ENCODE results near the gene SPTBN1.
A peak's percentile ranks its signal among the peaks of the same experiment; 100 is the strongest.
"Not testable (repeated sequence)": the region's sequence is repeated elsewhere in the genome, so short reads cannot be mapped to it uniquely, and the experiment has no call there.

The SPTBN1 gene

DNA sequence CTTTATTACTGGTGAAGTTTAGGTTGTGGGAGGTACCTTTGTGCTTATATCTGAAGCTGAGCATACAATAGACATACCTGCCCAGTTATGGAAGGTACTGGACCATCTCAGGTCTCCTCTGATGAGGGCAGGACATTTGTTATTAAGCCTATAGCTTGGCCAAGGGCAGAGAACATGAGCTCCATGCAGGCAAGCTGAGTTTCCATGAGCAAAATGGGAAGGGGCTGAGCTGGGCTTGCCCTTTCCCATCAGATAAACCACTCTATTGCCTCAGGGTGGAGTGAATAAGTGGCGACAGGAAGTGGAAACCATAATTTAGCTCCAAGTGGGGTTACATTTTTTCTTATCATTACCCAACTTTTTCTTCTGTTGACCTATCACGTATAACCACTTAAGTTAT, 227.5 kb downstream of the SPTBN1 start:
- DNase-seq, result no peak

DNA sequence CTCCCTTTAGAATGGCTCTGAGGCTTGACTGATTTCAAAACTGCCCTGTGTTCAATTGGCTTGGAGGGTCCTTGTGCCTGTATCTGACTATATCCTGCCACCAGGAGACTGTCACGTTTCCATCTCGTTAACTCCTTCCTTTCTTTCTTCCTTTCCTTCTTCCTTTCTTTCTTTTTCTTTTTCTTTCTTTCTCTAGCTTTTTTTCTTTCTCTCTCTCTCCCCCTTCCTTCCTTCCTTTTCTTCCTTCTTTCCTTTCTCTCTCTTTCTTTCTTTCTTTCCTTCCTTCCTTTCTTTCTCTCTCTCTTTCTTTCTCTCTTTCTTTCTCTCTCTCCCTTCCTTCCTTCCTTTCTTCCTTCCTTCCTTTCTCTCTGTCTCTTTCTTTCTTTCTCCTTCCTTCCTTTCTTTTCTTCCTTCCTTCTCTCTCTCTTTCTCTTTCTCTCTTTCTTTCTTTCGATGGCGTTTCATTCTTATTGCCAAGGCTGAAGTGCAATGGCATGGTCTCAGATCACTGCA, 229.2 kb downstream of the SPTBN1 start:
- DNase-seq, result peak; percentile 84

DNA sequence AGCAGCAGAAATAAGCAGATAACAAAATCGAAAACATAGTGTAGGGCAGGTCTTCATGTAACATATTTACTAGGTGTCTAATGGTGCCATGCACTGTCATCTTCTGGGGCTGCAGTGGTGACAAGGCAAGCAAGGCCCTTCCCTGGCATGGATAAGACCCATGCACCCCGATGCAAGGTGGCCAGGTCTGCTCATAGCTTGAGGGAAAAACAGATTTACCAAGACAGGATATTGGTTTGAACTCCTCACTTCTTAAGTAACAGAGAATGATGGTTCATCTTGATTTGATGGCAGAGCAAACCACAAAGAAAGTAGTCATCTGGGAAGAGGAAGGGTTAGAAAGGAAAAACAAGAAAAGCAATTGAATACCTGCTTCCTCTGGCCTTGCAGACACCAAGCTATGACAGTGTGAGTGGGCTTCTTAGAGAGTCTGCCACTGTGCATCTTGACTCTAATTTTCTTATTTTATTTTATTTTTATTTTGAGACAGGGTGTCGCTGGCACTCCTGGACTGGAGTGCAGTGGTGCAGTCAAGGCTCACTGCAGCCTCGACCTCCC, 231.5 kb downstream of the SPTBN1 start:
- no peak for DNase-seq

DNA sequence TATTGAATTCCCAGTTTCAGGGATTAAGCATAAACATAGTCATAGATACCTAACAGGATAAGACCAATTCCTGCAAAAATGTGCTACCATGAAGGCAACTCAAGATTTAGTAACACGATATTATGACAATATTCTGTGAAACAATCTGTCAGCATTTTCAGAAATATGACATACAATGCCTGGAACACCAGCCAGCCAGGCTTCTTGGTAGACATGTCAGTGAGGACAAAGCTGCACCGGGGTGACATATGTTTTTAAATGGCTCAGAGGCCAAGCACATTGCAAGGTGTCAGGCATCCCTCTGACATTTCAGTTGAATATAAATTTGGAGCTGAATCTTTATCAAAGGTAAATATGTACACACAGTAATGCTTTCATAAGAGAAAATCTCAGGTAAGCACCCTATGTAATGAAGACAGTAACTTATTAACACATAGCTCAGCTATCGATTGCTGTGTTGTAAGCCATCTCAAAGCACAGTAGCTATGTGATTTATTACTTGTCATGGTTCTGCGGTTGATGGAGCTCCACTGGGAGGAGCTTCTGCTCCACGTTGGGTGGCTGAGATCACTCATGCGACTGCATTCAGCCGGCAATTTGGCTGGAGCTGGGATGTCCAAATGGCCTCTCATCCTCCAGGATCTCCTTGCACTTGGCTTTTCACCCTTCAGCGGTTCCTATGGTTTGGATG, 235.5 kb downstream of the SPTBN1 start:
- DNase-seq, result no peak

DNA sequence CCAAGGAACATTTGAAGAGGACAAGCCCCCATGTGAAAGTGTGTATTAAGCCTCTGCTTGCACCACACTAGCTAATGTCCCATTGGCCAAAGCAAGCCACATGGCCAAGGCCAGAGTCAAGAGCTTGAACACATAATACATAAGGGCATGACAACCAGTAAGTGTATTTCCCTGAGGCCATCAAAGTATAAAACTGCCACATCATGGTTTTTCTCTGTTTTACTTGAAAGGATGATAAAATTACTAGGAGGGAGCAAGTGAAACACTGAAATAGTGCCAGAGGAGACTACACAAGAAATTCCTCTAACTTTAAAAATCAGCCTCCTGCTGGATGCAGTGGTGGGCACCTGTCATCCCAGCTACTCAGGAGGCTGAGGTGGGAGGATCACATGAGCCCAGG, 236.4 kb downstream of the SPTBN1 start:
- DNase-seq, result no peak

DNA sequence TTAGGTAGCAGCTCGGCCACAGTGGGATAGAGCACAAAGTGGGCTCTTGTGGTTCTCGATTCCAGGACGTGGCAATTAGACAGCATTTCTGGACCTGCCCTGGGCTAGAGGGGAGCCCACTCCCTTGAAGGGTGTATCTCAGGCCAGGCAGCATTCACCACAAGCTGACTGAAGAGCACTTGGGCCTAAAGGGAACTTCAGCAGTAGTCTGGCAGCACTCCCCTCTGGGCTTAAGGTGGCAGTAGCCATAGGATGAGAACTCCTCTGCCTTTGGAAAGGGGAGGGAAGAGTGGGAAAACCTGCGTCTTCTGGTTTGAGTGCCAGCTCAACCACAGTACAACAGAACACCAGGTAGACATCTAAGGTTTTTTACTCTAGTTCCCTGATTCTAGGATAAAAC, 239.3 kb downstream of the SPTBN1 start:
- DNase-seq, result no peak

GRCh38 chr2:54697934-54698333, 241.8 kb downstream of the SPTBN1 start:
- DNase-seq, result no peak

DNA sequence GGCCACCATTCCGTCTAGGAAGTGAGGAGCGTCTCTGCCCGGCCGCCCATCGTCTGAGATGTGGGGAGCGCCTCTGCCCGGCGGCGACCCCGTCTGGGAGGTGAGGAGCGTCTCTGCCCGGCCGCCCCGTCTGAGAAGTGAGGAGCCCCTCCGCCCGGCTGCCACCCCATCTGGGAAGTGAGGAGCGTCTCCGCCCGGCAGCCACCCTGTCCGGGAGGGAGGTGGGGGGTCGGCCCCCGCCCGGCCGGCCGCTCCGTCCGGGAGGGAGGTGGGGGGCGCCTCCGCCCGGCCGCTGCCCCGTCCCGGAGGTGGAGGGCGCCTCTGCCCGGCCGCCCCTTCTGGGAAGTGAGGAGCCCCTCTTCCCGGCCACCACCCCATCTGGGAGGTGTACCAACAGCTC, 242.8 kb downstream of the SPTBN1 start:
- not testable (repeated sequence) for DNase-seq

DNA sequence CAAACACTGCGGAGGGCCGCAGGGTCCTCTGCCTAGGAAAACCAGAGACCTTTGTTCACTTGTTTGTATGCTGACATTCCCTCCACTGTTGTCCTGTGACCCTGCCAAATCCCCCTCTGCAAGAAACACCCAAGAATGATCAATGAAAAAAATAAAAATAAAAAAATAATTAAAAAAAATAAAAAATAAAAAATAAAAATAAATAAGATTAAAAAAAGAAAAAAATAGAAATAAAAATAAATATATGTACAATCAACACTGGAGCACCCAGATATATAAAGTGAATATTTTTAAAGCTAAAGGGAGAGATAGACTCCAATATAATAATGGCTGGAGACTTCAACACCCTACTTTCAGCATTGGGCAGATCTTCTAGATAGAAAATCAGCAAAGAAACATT, 243.5 kb downstream of the SPTBN1 start:
- DNase-seq, result no peak

- no peak for DNase-seq
Measured at GRCh38 chr2:54701029-54701428, 244.9 kb downstream of the SPTBN1 start.

- DNase-seq, result no peak
Measured at GRCh38 chr2:54704238-54704637, 248.1 kb downstream of the SPTBN1 start.

DNA sequence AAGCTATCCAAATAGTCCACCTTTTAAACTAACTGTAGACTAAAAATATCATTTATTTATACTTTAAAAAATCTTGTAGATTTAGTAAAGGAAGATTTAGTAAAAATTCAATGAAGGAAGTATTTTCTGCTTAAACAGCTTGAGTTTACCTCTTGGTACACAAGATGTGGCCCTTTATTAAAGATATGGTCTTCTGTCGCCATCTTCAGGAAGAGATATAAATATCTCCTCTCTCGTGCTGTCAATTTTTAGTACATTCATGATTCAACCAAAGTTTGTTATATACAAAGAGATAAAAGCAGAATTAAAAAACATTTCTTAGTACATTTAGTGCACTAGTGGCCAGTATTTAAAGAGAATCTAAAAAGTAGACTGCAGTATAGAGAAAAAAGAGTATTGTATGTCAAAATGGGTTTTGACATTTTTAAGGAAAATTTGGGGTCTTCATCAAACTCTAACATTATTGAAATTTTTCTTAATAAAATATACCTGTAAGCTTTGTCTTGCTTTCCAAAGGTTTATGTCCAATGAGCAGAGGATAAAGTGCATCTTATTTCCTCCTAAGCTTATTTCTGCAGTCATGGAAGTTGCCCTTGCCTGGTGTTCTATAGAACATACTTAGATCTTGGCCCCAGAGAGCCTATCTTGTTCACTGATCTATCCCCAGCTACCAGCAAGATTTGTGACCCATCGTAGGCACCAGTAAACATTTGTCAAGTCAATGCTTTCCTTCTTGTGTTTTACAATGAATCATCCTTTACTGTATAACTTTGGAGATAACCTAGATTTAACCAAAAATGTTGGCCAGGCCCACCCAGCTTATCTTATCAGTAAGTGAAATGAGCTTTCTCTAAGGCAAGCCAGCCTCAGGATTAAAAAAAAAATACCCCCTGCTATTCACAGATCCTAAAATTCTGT, 248.8 kb downstream of the SPTBN1 start:
- DNase-seq, result peak; percentile 70

DNA sequence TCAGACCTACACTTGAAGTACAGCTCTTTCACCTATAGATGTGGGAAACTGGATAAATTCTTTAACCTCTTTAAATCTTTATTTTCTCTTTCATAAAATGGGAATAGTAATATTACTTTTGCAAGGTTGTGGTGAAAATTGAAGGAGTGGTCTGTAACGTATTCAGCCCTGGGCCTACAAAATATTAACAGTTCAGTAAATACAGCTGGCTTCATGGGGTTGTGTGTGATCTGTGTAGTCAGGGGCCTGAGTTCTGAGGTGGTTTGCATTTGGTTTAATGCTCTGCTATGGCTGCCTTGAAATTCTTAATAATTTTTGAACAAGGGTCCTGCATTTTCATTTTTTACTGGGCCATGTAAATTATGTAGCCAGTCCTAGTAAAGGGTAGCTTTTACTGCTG, 250.5 kb downstream of the SPTBN1 start:
- DNase-seq, result no peak

- DNase-seq, result peak; percentile 30
Measured at GRCh38 chr2:54708584-54709335, 252.6 kb downstream of the SPTBN1 start.

DNA sequence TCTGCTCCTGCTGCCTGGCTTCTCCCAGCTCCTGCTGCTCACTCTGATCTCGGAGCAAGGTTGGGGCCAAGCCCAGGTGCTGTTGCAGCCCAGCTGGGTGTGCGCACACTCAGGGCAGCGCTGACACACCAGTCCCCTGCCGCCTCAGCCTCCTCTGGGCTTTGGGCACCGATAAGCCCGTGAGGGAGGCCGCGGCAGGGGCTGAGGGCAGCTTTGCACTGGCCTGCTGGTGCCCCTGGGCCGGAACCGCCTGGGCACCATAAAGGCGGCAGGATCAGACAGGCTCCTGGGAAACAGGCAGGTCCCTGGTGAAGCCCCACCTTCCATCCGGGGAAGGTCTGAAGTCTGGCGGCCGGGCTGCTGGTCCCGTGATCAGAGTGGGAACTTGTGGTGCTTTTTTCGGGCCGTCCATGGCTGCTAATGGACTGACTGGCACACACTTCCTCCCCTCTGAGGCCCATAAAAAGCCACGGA, 253.2 kb downstream of the SPTBN1 start:
- no peak for DNase-seq

- DNase-seq, result no peak
Measured at GRCh38 chr2:54710216-54710615, 254.1 kb downstream of the SPTBN1 start.

GRCh38 chr2:54712516-54712915, 256.4 kb downstream of the SPTBN1 start:
- no peak for DNase-seq

DNA sequence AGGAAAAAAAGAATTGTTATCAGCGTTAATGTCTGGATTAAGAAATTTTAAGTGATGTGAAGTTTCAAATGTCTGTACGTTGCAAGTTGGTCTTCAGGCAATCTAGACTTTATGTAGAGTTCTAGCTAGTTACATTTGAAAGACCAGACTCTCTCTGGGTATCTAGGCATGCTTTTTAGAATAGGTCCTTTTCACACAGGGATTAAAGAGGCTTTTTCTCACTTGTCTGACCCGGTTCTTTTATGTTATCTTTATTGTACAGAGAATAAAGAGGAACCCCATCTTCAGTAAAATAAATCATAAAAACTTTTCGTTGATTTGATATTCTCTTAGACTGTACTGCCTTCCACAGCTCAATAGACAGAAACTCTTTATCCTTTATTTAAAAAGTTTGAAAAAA, 258.9 kb downstream of the SPTBN1 start:
- DNase-seq, result no peak

DNA sequence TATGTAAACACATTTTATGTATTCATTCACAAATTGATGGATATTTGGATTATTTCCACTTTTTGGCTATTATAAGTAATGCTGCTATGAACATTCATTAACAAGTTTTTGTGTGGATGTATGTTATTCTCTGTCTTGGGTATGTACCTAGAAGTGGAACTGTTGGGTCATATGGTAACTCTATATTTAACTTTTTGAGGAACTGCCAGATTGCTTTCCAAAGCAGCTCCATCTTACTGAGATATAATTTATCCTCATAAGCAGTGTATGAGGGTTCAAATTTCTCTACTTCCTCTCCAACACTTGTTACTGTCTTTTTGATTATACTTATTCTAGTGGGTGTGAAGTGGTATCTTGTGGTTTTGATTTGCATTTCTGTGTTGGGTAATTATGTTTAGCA, 260.2 kb downstream of the SPTBN1 start:
- no peak for DNase-seq

- no peak for DNase-seq
Measured at GRCh38 chr2:54720563-54720962, 264.4 kb downstream of the SPTBN1 start.
